Mesothelial cell of epicardium (in vitro differentiated cells): Measurements from ENCODE around the gene VAMP5. TPM values are rescaled to one million over a fixed set of nuclear protein-coding genes. Genes with fewer than 3 reads are reported as not detected.

Experiments
- DNase-seq, 2 experiments: peaks; one replicate each; pipeline ENCODE4 v3.0.0; 2021; ENCODE audit warnings: low spot score in 2 of 2; ENCODE audit not compliant: unreplicated experiment in 2 of 2
- H3K27ac Mint-ChIP-seq: 2 replicates; pipeline ENCODE4 v1.8.0; 2021; ENCODE audit warnings: mixed read lengths
- H3K27me3 Mint-ChIP-seq: 2 replicates; pipeline ENCODE4 v1.8.0; 2021; ENCODE audit warnings: low read depth, mixed read lengths
- H3K36me3 Mint-ChIP-seq: 2 replicates; pipeline ENCODE4 v1.8.0; 2021; ENCODE audit warnings: mixed read lengths
- H3K4me1 Mint-ChIP-seq: 2 replicates; pipeline ENCODE4 v1.8.0; 2021; ENCODE audit warnings: mixed read lengths
- H3K4me3 Mint-ChIP-seq: 2 replicates; pipeline ENCODE4 v1.8.0; 2021; ENCODE audit warnings: mild to moderate bottlenecking, moderate library complexity, mixed read lengths
- H3K9me3 Mint-ChIP-seq: 2 replicates; pipeline ENCODE4 v1.8.0; 2021; ENCODE audit warnings: mixed read lengths
- CTCF ChIP-seq: fragments of 200-600 bp; sonication (generic); IDR thresholded peaks from one replicate; pipeline ENCODE4 v1.5.0; 2021; ENCODE audit warnings: antibody characterized with exemption; ENCODE audit not compliant: unreplicated experiment
- total RNA-seq: library from RNA; stranded (reverse); gene quantifications from 3 replicates; pipeline ENCODE4 v1.2.1, GENCODE V29; 2021

VAMP5 gene
- total RNA-seq, 1 donor from 2014 or later: 2.5 TPM

- TF ChIP-seq CTCF: no peak
- H3K36me3 Mint-ChIP-seq: peaks cover 7% of the 10 kb centered on the region
- no peak for DNase-seq
- peaks cover 42% of the 10 kb centered on the region for H3K4me1 Mint-ChIP-seq
- peak overlapping the region; percentile 96 for H3K27ac Mint-ChIP-seq
- no peaks in the 10 kb centered on the region for H3K9me3 Mint-ChIP-seq
- H3K27me3 Mint-ChIP-seq: no peaks in the 10 kb centered on the region
- peak overlapping the region; percentile 79 for H3K4me3 Mint-ChIP-seq
Measured at GRCh38 chr2:85579266-85579935, 4.8 kb upstream of the VAMP5 start.

GRCh38 chr2:85580206-85580605, 4.0 kb upstream of the VAMP5 start:
- peaks cover 7% of the 10 kb centered on the region for H3K36me3 Mint-ChIP-seq
- no peaks in the 10 kb centered on the region for H3K27me3 Mint-ChIP-seq
- no peak for DNase-seq
- no peaks in the 10 kb centered on the region for H3K9me3 Mint-ChIP-seq
- H3K27ac Mint-ChIP-seq: peak overlapping the region; percentile 39
- no peak for TF ChIP-seq CTCF
- peaks cover 43% of the 10 kb centered on the region for H3K4me1 Mint-ChIP-seq
- H3K4me3 Mint-ChIP-seq: no peak overlapping the region

GRCh38 chr2:85582492-85582891, 1.7 kb upstream of the VAMP5 start:
- Mint-ChIP-seq H3K27ac (no peak overlapping the region), H3K36me3 (peaks cover 7% of the 10 kb centered on the region), H3K27me3 (no peaks in the 10 kb centered on the region), H3K4me1 (peaks cover 29% of the 10 kb centered on the region), H3K4me3 (no peak overlapping the region), H3K9me3 (no peaks in the 10 kb centered on the region)
- no peak for DNase-seq
- no peak for TF ChIP-seq CTCF

GRCh38 chr2:85583667-85584353, 421 bp upstream of the VAMP5 start:
- Mint-ChIP-seq H3K27ac (no peak overlapping the region), H3K27me3 (no peaks in the 10 kb centered on the region), H3K36me3 (peaks cover 7% of the 10 kb centered on the region), H3K9me3 (no peaks in the 10 kb centered on the region), H3K4me3 (no peak overlapping the region), H3K4me1 (peaks cover 16% of the 10 kb centered on the region)
- DNase-seq: no peak
- no peak for TF ChIP-seq CTCF

GRCh38 chr2:85584857-85585780, 888 bp downstream of the VAMP5 start:
- H3K36me3 Mint-ChIP-seq: peaks cover 7% of the 10 kb centered on the region
- no peaks in the 10 kb centered on the region for H3K9me3 Mint-ChIP-seq
- no peak overlapping the region for H3K27ac Mint-ChIP-seq
- H3K27me3 Mint-ChIP-seq: no peaks in the 10 kb centered on the region
- no peak for TF ChIP-seq CTCF
- no peak overlapping the region for H3K4me3 Mint-ChIP-seq
- DNase-seq: no peak
- peaks cover 5% of the 10 kb centered on the region for H3K4me1 Mint-ChIP-seq
